ENCODE measurements around the gene TGFBR1.

- no peak for TF ChIP-seq CTCF (IDR thresholded peaks at IDR 0.05; ENCODE audit: extremely low read depth in 1 of 2, insufficient read depth in 1 of 2, low read depth in 1 of 2, low read length in 2 of 2)
- TF ChIP-seq POLR2AphosphoS5 (IDR thresholded peaks at IDR 0.05; ENCODE audit: insufficient read depth, low read depth, low read length) = no peak
These were observed 18.7 kb upstream of the TGFBR1 start for GRCh38 chr9:99085949-99086948.
